IMR-90 (cell line): ENCODE measurements around the gene ADAMTSL1. TPM values are rescaled to one million over a fixed set of nuclear protein-coding genes. Genes with fewer than 3 reads are reported as not detected.

Experiments
- ATAC-seq: fragments of 200-7000 bp; cut with Tn5 transposase; 2 replicates; pipeline ENCODE4 v1.9.1; 2020; ENCODE audit warnings: low read depth, mild to moderate bottlenecking, moderate library complexity
- BruUV-seq: library from RNA; stranded (reverse); fragments of 400-500 nt; replicated peaks from 2 replicates; lab custom pipeline; 2021; lab: Mats Ljungman, UMichigan
- CTCF ChIA-PET: fragments of 300-600 bp; formaldehyde crosslinking; extraction: SDS; loops from one replicate; lab custom pipeline; 2021; ENCODE audit warnings: antibody characterized with exemption; lab: Yijun Ruan, JAX
- POLR2A ChIA-PET: fragments of 300-600 bp; sonication (Branson Sonifier 250); formaldehyde crosslinking; loops from one replicate; lab custom pipeline; 2022; ENCODE audit warnings: antibody characterized with exemption; ENCODE audit not compliant: unreplicated experiment; lab: Charles Lee
- DNase-seq: peaks from one replicate; pipeline ENCODE4 v3.0.0; 2013
- H2AFZ ChIP-seq: replicated peaks from 2 replicates; pipeline ENCODE3; 2013; ENCODE audit warnings: low read length, mild to moderate bottlenecking; ENCODE audit not compliant: poor library complexity
- H2AK5ac ChIP-seq: 2 replicates; pipeline ENCODE4 v1.6.1; 2013; ENCODE audit warnings: low read depth, low read length, inconsistent platforms
- H2AK9ac ChIP-seq: replicated peaks from 2 replicates; pipeline ENCODE3; 2013; ENCODE audit warnings: mild to moderate bottlenecking, low read depth, low read length, moderate library complexity; ENCODE audit not compliant: poor library complexity
- H2BK120ac ChIP-seq: 2 replicates; pipeline ENCODE4 v1.6.1; 2013; ENCODE audit warnings: low read depth, low read length, inconsistent platforms
- H2BK15ac ChIP-seq: 3 replicates; pipeline ENCODE4 v1.6.1; 2013; ENCODE audit warnings: low read depth, low read length, inconsistent platforms
- H2BK20ac ChIP-seq: 2 replicates; pipeline ENCODE4 v1.6.1; 2013; ENCODE audit warnings: low read depth, mild to moderate bottlenecking, inconsistent platforms, low read length, moderate library complexity
- H2BK5ac ChIP-seq: 2 replicates; pipeline ENCODE4 v1.6.1; 2013; ENCODE audit warnings: mild to moderate bottlenecking, low read depth, low read length, inconsistent platforms; ENCODE audit not compliant: poor library complexity, severe bottlenecking
- H3K14ac ChIP-seq: replicated peaks from 2 replicates; pipeline ENCODE4 v1.6.1; 2013; ENCODE audit warnings: low read depth, low read length, inconsistent platforms
- H3K18ac ChIP-seq: 2 replicates; pipeline ENCODE4 v1.6.1; 2013; ENCODE audit warnings: low read depth, low read length, control low read depth
- H3K23ac ChIP-seq: 2 replicates; pipeline ENCODE4 v1.6.1; 2013; ENCODE audit warnings: low read depth, low read length, inconsistent platforms
- H3K27ac ChIP-seq: 2 replicates; pipeline ENCODE4 v1.5.1; 2013; ENCODE audit warnings: mild to moderate bottlenecking, control low read depth, low read length; ENCODE audit not compliant: insufficient read depth
- H3K27me3 ChIP-seq: 2 replicates; pipeline ENCODE4 v1.6.1; 2013; ENCODE audit warnings: low read length; ENCODE audit not compliant: control insufficient read depth, insufficient read depth
- H3K36me3 ChIP-seq: 2 replicates; pipeline ENCODE4 v1.6.1; 2013; ENCODE audit warnings: low read length, mixed read lengths; ENCODE audit not compliant: control insufficient read depth, insufficient read depth
- H3K4ac ChIP-seq: 2 replicates; pipeline ENCODE4 v1.6.1; 2013; ENCODE audit warnings: low read depth, low read length, inconsistent platforms
- H3K4me1 ChIP-seq: 2 replicates; pipeline ENCODE4 v1.6.1; 2013; ENCODE audit warnings: low read length, mixed read lengths; ENCODE audit not compliant: control insufficient read depth, insufficient read depth
- H3K4me2 ChIP-seq: 2 replicates; pipeline ENCODE4 v1.6.1; 2013; ENCODE audit warnings: low read depth, mild to moderate bottlenecking, control low read depth, low read length, moderate library complexity
- H3K4me3 ChIP-seq: 2 replicates; pipeline ENCODE4 v1.5.1; 2013; ENCODE audit warnings: low read depth, mild to moderate bottlenecking, control low read depth, low read length, moderate library complexity; ENCODE audit not compliant: insufficient read depth
- H3K56ac ChIP-seq: 2 replicates; pipeline ENCODE4 v1.6.1; 2013; ENCODE audit warnings: low read length, inconsistent platforms; ENCODE audit not compliant: insufficient read depth; ENCODE audit errors: extremely low read depth
- H3K79me1 ChIP-seq, 2 experiments: 2 replicates each; pipeline ENCODE4 v1.6.1; 2013; ENCODE audit warnings: low read length in 2 of 2, inconsistent platforms in 1 of 2, low read depth in 1 of 2
- H3K9ac ChIP-seq: 2 replicates; pipeline ENCODE4 v1.6.1; 2013; ENCODE audit warnings: low read depth, low read length, control low read depth
- H3K9me1 ChIP-seq: 2 replicates; pipeline ENCODE4 v1.6.1; 2013; ENCODE audit warnings: low read length, inconsistent platforms; ENCODE audit not compliant: insufficient read depth
- H3K9me3 ChIP-seq: 2 replicates; pipeline ENCODE4 v1.6.1; 2013; ENCODE audit warnings: low read length; ENCODE audit not compliant: control insufficient read depth, insufficient read depth
- H4K20me1 ChIP-seq: 2 replicates; pipeline ENCODE4 v1.6.1; 2013; ENCODE audit warnings: low read length, inconsistent platforms; ENCODE audit not compliant: insufficient read depth
- H4K5ac ChIP-seq: 2 replicates; pipeline ENCODE4 v1.6.1; 2013; ENCODE audit warnings: mild to moderate bottlenecking, low read depth, low read length, control low read depth
- H4K8ac ChIP-seq, 2 experiments: 2 replicates each; pipeline ENCODE4 v1.6.1; 2013; ENCODE audit warnings: low read depth in 2 of 2, low read length in 2 of 2, control low read depth in 1 of 2, inconsistent platforms in 1 of 2
- H4K91ac ChIP-seq: 2 replicates; pipeline ENCODE4 v1.6.1; 2013; ENCODE audit warnings: low read depth, low read length, inconsistent platforms; ENCODE audit not compliant: insufficient read depth
- BHLHE40 ChIP-seq: fragments of 150-350 bp; IDR thresholded peaks from 2 replicates; pipeline ENCODE4 v1.6.1; 2016; ENCODE audit warnings: mild to moderate bottlenecking, low read depth, low read length
- CEBPB ChIP-seq: IDR thresholded peaks from 2 replicates; pipeline ENCODE4 v1.6.1; 2012; ENCODE audit warnings: low read depth, low read length, improper control_type of control experiment
- CHD1 ChIP-seq: IDR thresholded peaks from 2 replicates; pipeline ENCODE4 v1.6.1; 2012; ENCODE audit warnings: low read depth, low read length, improper control_type of control experiment
- CTCF ChIP-seq: conservative IDR thresholded peaks from 2 replicates; pipeline ENCODE4 v1.5.1; 2012; ENCODE audit warnings: mild to moderate bottlenecking, low read depth, low read length, improper control_type of control experiment
- ELK1 ChIP-seq: fragments of 150-350 bp; IDR thresholded peaks from 2 replicates; pipeline ENCODE4 v1.6.1; 2016; ENCODE audit warnings: low read depth, mild to moderate bottlenecking, low read length, moderate library complexity, borderline replicate concordance
- FOS ChIP-seq: fragments of 150-350 bp; IDR thresholded peaks from 2 replicates; pipeline ENCODE4 v1.6.1; 2016; ENCODE audit warnings: low read depth, low read length
- MAZ ChIP-seq: IDR thresholded peaks from 2 replicates; pipeline ENCODE4 v1.6.1; 2012; ENCODE audit warnings: low read depth, mild to moderate bottlenecking, low read length, improper control_type of control experiment, moderate library complexity, borderline replicate concordance
- POLR2A ChIP-seq: IDR thresholded peaks from 2 replicates; pipeline ENCODE4 v1.6.1; 2012; ENCODE audit warnings: mild to moderate bottlenecking, low read depth, low read length
- RAD21 ChIP-seq: IDR thresholded peaks from 2 replicates; pipeline ENCODE4 v1.6.1; 2012; ENCODE audit warnings: low read length, improper control_type of control experiment
- SMC3 ChIP-seq: fragments of 150-350 bp; IDR thresholded peaks from 2 replicates; pipeline ENCODE4 v1.6.1; 2016; ENCODE audit warnings: low read depth, mild to moderate bottlenecking, antibody characterized with exemption, low read length, moderate library complexity
- USF2 ChIP-seq: fragments of 150-350 bp; IDR thresholded peaks from 2 replicates; pipeline ENCODE4 v1.6.1; 2017; ENCODE audit warnings: mild to moderate bottlenecking, antibody characterized with exemption, low read length, low read depth
- WGBS, 2 experiments: methylation state at CpG; one replicate each; pipeline versions ENCODE4 v1.1.5 to v1.1.7; 2013; ENCODE audit warnings: missing lambda C conversion rate in 2 of 2; ENCODE audit not compliant: insufficient read length in 1 of 2; ENCODE audit errors: extremely low coverage in 2 of 2; 5-methylcytosine and 5-hydroxymethylcytosine counted together
- dilution Hi-C: fragments of 300-500 bp; cut with HindIII; formaldehyde crosslinking; loops from one replicate; pipeline ENCODE4 v1.14.3; 2018; ENCODE audit warnings: low sequenced_read_pairs; ENCODE audit not compliant: unreplicated experiment
- in situ Hi-C: fragments of 300-500 bp; cut with MboI; formaldehyde crosslinking; loops from 3 replicates; pipeline ENCODE4 v1.14.3; 2019; ENCODE audit warnings: low sequenced_read_pairs, inconsistent platforms, mixed read lengths
- intact Hi-C: fragments of 100-400 bp; cut with micrococcal nuclease; formaldehyde crosslinking; loops from 2 replicates; pipeline ENCODE4 v1.10.0; 2022
- polyA plus RNA-seq, 3 experiments: library from polyadenylated mRNA; depleted of rRNA; stranded (reverse); fragments of >200 nt; gene quantifications; 2 replicates each; pipeline ENCODE4 v1.2.3, GENCODE V29; 2012; ENCODE audit warnings: low replicate concordance in 1 of 3
- total RNA-seq: library from RNA; depleted of rRNA; stranded (reverse); fragments of >200 nt; gene quantifications from 2 replicates; pipeline ENCODE4 v1.2.3, GENCODE V29; 2012

The ADAMTSL1 gene
- total and polyA plus RNA-seq, 2 of the 4 experiments (the other 2 are of a cell fraction), result 38.2 to 62.2 TPM

- DNase-seq (no peak), ATAC-seq (no peak)
- dilution Hi-C loops, result no loop called here
- no peak overlapping the region for H3K56ac ChIP-seq
- H2BK120ac ChIP-seq, result no peak overlapping the region
- no CpG with 5 or more reads among the region's 2 CpGs for WGBS, 2 experiments
- peaks cover 8% of the 10 kb centered on the region for H3K9me3 ChIP-seq
- no peak overlapping the region for H2AK9ac ChIP-seq
- no peaks in the 10 kb centered on the region for H3K36me3 ChIP-seq
- H3K9me1 ChIP-seq, result no peaks in the 10 kb centered on the region
- H3K14ac ChIP-seq, result no peak overlapping the region
- TF ChIP-seq USF2 (no peak), CTCF (no peak), CHD1 (no peak), POLR2A (no peak), SMC3 (no peak), BHLHE40 (no peak), CEBPB (no peak), MAZ (no peak), RAD21 (no peak), FOS (no peak), ELK1 (no peak)
- H2BK5ac ChIP-seq, result no peak overlapping the region
- no peak overlapping the region for H3K27ac ChIP-seq
- H3K27me3 ChIP-seq, result no peaks in the 10 kb centered on the region
- no peaks in the 10 kb centered on the region for H4K20me1 ChIP-seq
- H2BK15ac ChIP-seq, result no peak overlapping the region
- ChIA-PET CTCF (interaction anchor here (0.6 kb wide), 1 partner anchor 172 kb away, joined by 3 read pairs; no protein-coding TSS in a partner anchor), POLR2A (no interaction called here)
- H2AFZ ChIP-seq, result no peak overlapping the region
- intact Hi-C loops, result no loop called here
- no peak overlapping the region for H3K23ac ChIP-seq
- no peak overlapping the region for H3K18ac ChIP-seq
- no peak overlapping the region for H2AK5ac ChIP-seq
- no peaks in the 10 kb centered on the region for H3K79me1 ChIP-seq
- H3K4ac ChIP-seq, result no peak overlapping the region
- no peak overlapping the region for H3K9ac ChIP-seq
- no peak overlapping the region for H4K5ac ChIP-seq
- no peaks in the 10 kb centered on the region for H3K4me1 ChIP-seq
- no peak overlapping the region for H3K4me2 ChIP-seq
- H4K8ac ChIP-seq, result no peak overlapping the region
- no peak overlapping the region for H2BK20ac ChIP-seq
- BruUV-seq, result no TSS peak
- no peak overlapping the region for H3K4me3 ChIP-seq
- in situ Hi-C loops, result no loop called here
- H4K91ac ChIP-seq, result no peak overlapping the region
These were observed 225.0 kb downstream of the ADAMTSL1 start for GRCh38 chr9:18698992-18699391.
